Measurements from ENCODE around the gene TPPP2. TPM values are rescaled to one million over a fixed set of nuclear protein-coding genes. Genes with fewer than 3 reads are reported as not detected.

The TPPP2 gene
- polyA plus RNA-seq, 1 donor from 2014 or later = not detected

DNA sequence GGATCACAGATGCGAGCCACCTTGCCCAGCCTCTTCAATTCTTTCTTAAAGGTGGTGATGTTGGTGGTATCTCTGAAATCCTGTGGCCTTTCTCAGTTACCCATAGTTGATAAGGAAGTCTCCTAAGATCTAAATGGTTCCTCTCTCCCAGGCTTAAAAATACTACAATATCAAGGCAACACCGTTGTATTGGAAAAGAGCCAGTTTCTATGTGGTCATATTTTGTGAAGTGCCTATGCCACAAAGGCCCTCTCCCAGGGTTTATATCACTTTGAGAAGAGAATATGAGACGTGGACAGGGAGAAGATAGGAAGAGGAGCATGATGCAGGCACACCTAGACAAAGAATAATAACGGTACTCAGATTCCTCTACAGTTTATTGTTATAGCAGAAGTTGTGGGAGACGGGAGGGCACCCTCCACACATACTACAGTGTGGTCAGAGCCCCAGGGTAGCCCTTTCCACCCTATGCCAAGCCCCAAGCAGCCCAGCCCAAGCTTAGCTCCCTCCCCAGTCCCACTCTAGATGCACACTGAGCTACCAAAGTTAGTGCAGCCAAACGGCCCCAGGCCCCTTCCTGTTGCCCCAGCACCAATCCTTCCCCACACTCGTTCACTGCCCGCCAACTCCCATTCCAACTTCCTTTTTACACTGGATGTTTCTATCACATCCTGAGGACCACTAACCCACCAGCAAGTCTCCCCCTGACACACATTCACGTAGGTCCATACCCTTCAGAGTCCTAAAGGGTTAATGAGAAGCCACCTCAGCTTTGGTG is 13.4 kb upstream of the TPPP2 start:
- Histone ChIP-seq H4K20me1 (ENCODE audit: insufficient read depth) (no peaks in the 10 kb centered on the region), H3K9ac (ENCODE audit: low read length) (no peak overlapping the region), H2AFZ (ENCODE audit: low read depth, low read length) (no peak overlapping the region), H3K36me3 (ENCODE audit: insufficient read depth, low read length) (no peaks in the 10 kb centered on the region), H3K79me2 (replicated peaks; ENCODE audit: insufficient read depth, low read length) (no peaks in the 10 kb centered on the region), H3K9me2 (ENCODE audit: insufficient read depth, low read length) (no peaks in the 10 kb centered on the region), H3F3A (ENCODE audit: insufficient read depth, low read length, poor library complexity, severe bottlenecking) (no peaks in the 10 kb centered on the region), H3K9me3 (ENCODE audit: low read length) (no peaks in the 10 kb centered on the region), H3K27ac (ENCODE audit: low read length) (no peak overlapping the region), H3K27me3 (ENCODE audit: insufficient read depth, low read depth, low read length) (no peaks in the 10 kb centered on the region), H3K4me2 (ENCODE audit: low read length) (no peak overlapping the region), H3K4me3 (ENCODE audit: low read length) (no peak overlapping the region)
- TF ChIP-seq POLR2AphosphoS5 (IDR thresholded peaks at IDR 0.05) (no peak), RAD21 (conservative IDR thresholded peaks at IDR 0.05) (no peak), SMC3 (conservative IDR thresholded peaks at IDR 0.05; ENCODE audit: poor library complexity) (no peak), MXI1 (conservative IDR thresholded peaks at IDR 0.05; ENCODE audit: poor library complexity, severe bottlenecking) (no peak), EP300 (conservative IDR thresholded peaks at IDR 0.05; ENCODE audit: poor library complexity, severe bottlenecking) (no peak), TAF1 (IDR thresholded peaks at IDR 0.05; ENCODE audit: low read depth) (no peak), EZH2 (IDR thresholded peaks at IDR 0.05; ENCODE audit: borderline replicate concordance, insufficient read depth, low read length, poor library complexity, severe bottlenecking) (no peak)
- TF ChIP-seq, protein P1, sequence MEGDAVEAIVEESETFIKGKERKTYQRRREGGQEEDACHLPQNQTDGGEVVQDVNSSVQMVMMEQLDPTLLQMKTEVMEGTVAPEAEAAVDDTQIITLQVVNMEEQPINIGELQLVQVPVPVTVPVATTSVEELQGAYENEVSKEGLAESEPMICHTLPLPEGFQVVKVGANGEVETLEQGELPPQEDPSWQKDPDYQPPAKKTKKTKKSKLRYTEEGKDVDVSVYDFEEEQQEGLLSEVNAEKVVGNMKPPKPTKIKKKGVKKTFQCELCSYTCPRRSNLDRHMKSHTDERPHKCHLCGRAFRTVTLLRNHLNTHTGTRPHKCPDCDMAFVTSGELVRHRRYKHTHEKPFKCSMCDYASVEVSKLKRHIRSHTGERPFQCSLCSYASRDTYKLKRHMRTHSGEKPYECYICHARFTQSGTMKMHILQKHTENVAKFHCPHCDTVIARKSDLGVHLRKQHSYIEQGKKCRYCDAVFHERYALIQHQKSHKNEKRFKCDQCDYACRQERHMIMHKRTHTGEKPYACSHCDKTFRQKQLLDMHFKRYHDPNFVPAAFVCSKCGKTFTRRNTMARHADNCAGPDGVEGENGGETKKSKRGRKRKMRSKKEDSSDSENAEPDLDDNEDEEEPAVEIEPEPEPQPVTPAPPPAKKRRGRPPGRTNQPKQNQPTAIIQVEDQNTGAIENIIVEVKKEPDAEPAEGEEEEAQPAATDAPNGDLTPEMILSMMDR (IDR thresholded peaks at IDR 0.05; ENCODE audit: poor library complexity, severe bottlenecking) = no peak
- TF ChIP-seq, protein P2, sequence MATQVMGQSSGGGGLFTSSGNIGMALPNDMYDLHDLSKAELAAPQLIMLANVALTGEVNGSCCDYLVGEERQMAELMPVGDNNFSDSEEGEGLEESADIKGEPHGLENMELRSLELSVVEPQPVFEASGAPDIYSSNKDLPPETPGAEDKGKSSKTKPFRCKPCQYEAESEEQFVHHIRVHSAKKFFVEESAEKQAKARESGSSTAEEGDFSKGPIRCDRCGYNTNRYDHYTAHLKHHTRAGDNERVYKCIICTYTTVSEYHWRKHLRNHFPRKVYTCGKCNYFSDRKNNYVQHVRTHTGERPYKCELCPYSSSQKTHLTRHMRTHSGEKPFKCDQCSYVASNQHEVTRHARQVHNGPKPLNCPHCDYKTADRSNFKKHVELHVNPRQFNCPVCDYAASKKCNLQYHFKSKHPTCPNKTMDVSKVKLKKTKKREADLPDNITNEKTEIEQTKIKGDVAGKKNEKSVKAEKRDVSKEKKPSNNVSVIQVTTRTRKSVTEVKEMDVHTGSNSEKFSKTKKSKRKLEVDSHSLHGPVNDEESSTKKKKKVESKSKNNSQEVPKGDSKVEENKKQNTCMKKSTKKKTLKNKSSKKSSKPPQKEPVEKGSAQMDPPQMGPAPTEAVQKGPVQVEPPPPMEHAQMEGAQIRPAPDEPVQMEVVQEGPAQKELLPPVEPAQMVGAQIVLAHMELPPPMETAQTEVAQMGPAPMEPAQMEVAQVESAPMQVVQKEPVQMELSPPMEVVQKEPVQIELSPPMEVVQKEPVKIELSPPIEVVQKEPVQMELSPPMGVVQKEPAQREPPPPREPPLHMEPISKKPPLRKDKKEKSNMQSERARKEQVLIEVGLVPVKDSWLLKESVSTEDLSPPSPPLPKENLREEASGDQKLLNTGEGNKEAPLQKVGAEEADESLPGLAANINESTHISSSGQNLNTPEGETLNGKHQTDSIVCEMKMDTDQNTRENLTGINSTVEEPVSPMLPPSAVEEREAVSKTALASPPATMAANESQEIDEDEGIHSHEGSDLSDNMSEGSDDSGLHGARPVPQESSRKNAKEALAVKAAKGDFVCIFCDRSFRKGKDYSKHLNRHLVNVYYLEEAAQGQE (IDR thresholded peaks at IDR 0.05; ENCODE audit: borderline replicate concordance) = no peak

DNA sequence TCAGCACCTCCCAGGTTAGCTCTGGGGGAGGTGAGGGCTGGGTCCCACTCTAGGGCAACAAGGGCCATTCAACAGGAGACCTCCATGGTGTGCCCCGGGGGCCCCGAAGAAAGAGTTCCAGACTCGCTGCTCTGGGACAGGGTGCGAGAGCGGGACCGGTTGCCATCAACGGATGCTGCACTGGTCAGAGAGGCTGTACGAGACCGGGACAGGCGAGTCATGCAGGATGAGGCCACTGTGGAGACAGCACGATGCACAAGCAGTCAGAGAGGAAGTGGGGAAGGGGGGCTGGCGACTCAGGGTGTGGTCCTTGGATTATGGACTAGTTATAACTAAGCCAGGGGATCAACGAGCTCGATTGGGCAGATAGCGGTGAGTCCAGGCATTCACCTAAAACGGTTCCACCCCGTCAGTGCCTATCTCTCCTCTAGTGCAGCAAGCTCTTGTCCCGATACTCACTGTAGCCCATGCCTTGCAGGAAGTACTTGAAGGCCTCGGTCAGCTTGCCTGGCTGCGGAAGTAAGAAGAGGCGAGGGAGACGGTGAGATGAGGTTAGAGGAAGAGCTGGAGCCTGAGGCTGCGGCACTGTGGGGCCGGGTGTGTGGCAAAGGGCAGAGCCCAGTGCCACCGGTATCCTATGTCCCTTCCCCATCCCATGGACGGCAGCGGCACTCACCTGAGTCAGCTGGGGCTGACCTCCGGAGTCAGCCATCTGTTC is 12.3 kb upstream of the TPPP2 start:
- no peak overlapping the region for H3K4me2 ChIP-seq (ENCODE audit: low read length)
- no peaks in the 10 kb centered on the region for H3K9me2 ChIP-seq (ENCODE audit: insufficient read depth, low read length)
- no peaks in the 10 kb centered on the region for H3K27me3 ChIP-seq (ENCODE audit: insufficient read depth, low read depth, low read length)
- H3K36me3 ChIP-seq (ENCODE audit: insufficient read depth, low read length) = no peaks in the 10 kb centered on the region
- H3K4me3 ChIP-seq (ENCODE audit: low read length) = no peak overlapping the region
- no peaks in the 10 kb centered on the region for H3K79me2 ChIP-seq (replicated peaks; ENCODE audit: insufficient read depth, low read length)
- H4K20me1 ChIP-seq (ENCODE audit: insufficient read depth) = no peaks in the 10 kb centered on the region
- H2AFZ ChIP-seq (ENCODE audit: low read depth, low read length) = no peak overlapping the region
- H3K27ac ChIP-seq (ENCODE audit: low read length) = no peak overlapping the region
- no peak for TF ChIP-seq SMC3 (conservative IDR thresholded peaks at IDR 0.05; ENCODE audit: poor library complexity)
- no peak for TF ChIP-seq EZH2 (IDR thresholded peaks at IDR 0.05; ENCODE audit: borderline replicate concordance, insufficient read depth, low read length, poor library complexity, severe bottlenecking)
- no peak for TF ChIP-seq EP300 (conservative IDR thresholded peaks at IDR 0.05; ENCODE audit: poor library complexity, severe bottlenecking)
- TF ChIP-seq, protein P1 (IDR thresholded peaks at IDR 0.05; ENCODE audit: poor library complexity, severe bottlenecking) = no peak
- TF ChIP-seq RAD21 (conservative IDR thresholded peaks at IDR 0.05) = no peak
- no peak for TF ChIP-seq TAF1 (IDR thresholded peaks at IDR 0.05; ENCODE audit: low read depth)
- TF ChIP-seq MXI1 (conservative IDR thresholded peaks at IDR 0.05; ENCODE audit: poor library complexity, severe bottlenecking) = no peak
- no peak for TF ChIP-seq POLR2AphosphoS5 (IDR thresholded peaks at IDR 0.05)
- H3K9me3 ChIP-seq (ENCODE audit: low read length) = no peaks in the 10 kb centered on the region
- no peaks in the 10 kb centered on the region for H3F3A ChIP-seq (ENCODE audit: insufficient read depth, low read length, poor library complexity, severe bottlenecking)
- H3K9ac ChIP-seq (ENCODE audit: low read length) = no peak overlapping the region

All from neural cell (in vitro differentiated cells).